Activated naive CD4-positive, alpha-beta T cell treated with anti-CD3 and anti-CD28 coated beads for 36 hours (primary cell): Measurements from ENCODE around the gene PNMA1. TPM values are rescaled to one million over a fixed set of nuclear protein-coding genes. Genes with fewer than 3 reads are reported as not detected.
A peak's percentile ranks its signal among the peaks of the same experiment; 100 is the strongest.

Experiments used
- CTCF ChIA-PET: fragments of 350-600 bp; sonication (Branson Sonifier 250); formaldehyde crosslinking; loops from one replicate; lab custom pipeline; 2021; ENCODE audit warnings: antibody characterized with exemption; lab: Charles Lee
- DNase-seq: peaks from one replicate; pipeline ENCODE4 v3.0.0-alpha.2; 2020
- H3K27ac Mint-ChIP-seq: one replicate; pipeline ENCODE4 v1.8.0; 2021; ENCODE audit warnings: mild to moderate bottlenecking, mixed read lengths
- H3K27me3 Mint-ChIP-seq: one replicate; pipeline ENCODE4 v1.8.0; 2021; ENCODE audit warnings: low read depth, mixed read lengths
- H3K36me3 Mint-ChIP-seq: one replicate; pipeline ENCODE4 v1.8.0; 2021; ENCODE audit warnings: low read depth, mixed read lengths
- H3K4me1 Mint-ChIP-seq: one replicate; pipeline ENCODE4 v1.8.0; 2021; ENCODE audit warnings: low read depth, mixed read lengths
- H3K4me3 Mint-ChIP-seq: one replicate; pipeline ENCODE4 v1.8.0; 2021; ENCODE audit warnings: mild to moderate bottlenecking, moderate library complexity, mixed read lengths
- H3K9me3 Mint-ChIP-seq: one replicate; pipeline ENCODE4 v1.8.0; 2021; ENCODE audit warnings: mixed read lengths
- intact Hi-C: fragments of 100-400 bp; cut with micrococcal nuclease; formaldehyde crosslinking; loops from one replicate; pipeline ENCODE4 v1.15.1; 2023
- total RNA-seq, 2 experiments: library from RNA; stranded (reverse); gene quantifications; one replicate each; pipeline ENCODE4 v1.2.3, GENCODE V29; 2021

Gene PNMA1
- total RNA-seq, 2 experiments from 2014 or later, result 18.5 to 19.2 TPM

- Mint-ChIP-seq H3K4me1 (peaks cover 99% of the 10 kb centered on the region), H3K9me3 (no peaks in the 10 kb centered on the region), H3K36me3 (peaks cover 9% of the 10 kb centered on the region), H3K27me3 (no peaks in the 10 kb centered on the region), H3K27ac (peak overlapping the region; percentile 48), H3K4me3 (no peak overlapping the region)
- CTCF ChIA-PET, result interaction anchor here (0.6 to 1.1 kb wide), 4 partner anchors 13 to 40 kb away, joined by 3 to 4 read pairs (median 4); no protein-coding TSS in a partner anchor
- DNase-seq, result no peak
- intact Hi-C loops, result no loop called here
These were observed 34.7 kb upstream of the PNMA1 start for GRCh38 chr14:73748858-73749357.

- Mint-ChIP-seq H3K4me1 (peaks cover 99% of the 10 kb centered on the region), H3K36me3 (peaks cover 7% of the 10 kb centered on the region), H3K27me3 (no peaks in the 10 kb centered on the region), H3K9me3 (no peaks in the 10 kb centered on the region), H3K27ac (no peak overlapping the region), H3K4me3 (no peak overlapping the region)
- no peak for DNase-seq
- CTCF ChIA-PET, result interaction anchor here (0.6 to 8.0 kb wide), 6 partner anchors 8 to 103 kb away, joined by 3 to 112 read pairs (median 8); a partner anchor contains a TSS
- intact Hi-C loops, result no loop called here
These were observed 33.4 kb upstream of the PNMA1 start for GRCh38 chr14:73747379-73748211.

- no peaks in the 10 kb centered on the region for H3K27me3 Mint-ChIP-seq
- CTCF ChIA-PET, result interaction anchor here (0.6 to 8.0 kb wide), 6 partner anchors 9 to 104 kb away, joined by 3 to 112 read pairs (median 8); a partner anchor contains a TSS
- H3K4me1 Mint-ChIP-seq, result peaks cover 99% of the 10 kb centered on the region
- intact Hi-C loops, result no loop called here
- no peak for DNase-seq
- H3K9me3 Mint-ChIP-seq, result no peaks in the 10 kb centered on the region
- H3K27ac Mint-ChIP-seq, result peak overlapping the region; percentile 2
- H3K4me3 Mint-ChIP-seq, result no peak overlapping the region
- H3K36me3 Mint-ChIP-seq, result peaks cover under 1% of the 10 kb centered on the region
These were observed 32.6 kb upstream of the PNMA1 start for GRCh38 chr14:73746520-73747378.

GRCh38 chr14:73745571-73746519 lies 31.7 kb upstream of the PNMA1 start:
- intact Hi-C loops, result loop anchor here (2.0 kb wide), 1 partner anchor 15 kb away; no protein-coding TSS in a partner anchor
- CTCF ChIA-PET, result interaction anchor here (2.5 to 8.0 kb wide), 3 partner anchors 10 to 39 kb away, joined by 12 to 112 read pairs (median 80); a partner anchor contains a TSS
- DNase-seq, result no peak

GRCh38 chr14:73744874-73745529 lies 30.8 kb upstream of the PNMA1 start:
- Mint-ChIP-seq H3K9me3 (no peaks in the 10 kb centered on the region), H3K27me3 (no peaks in the 10 kb centered on the region), H3K4me3 (no peak overlapping the region), H3K27ac (peak overlapping the region; percentile 70), H3K4me1 (peaks cover 96% of the 10 kb centered on the region), H3K36me3 (peaks cover 4% of the 10 kb centered on the region)
- intact Hi-C loops, result loop anchor here (2.0 to 5.0 kb wide), 3 partner anchors 14 to 207 kb away; partner anchors contain the start of genes COQ6 and FAM161B
- CTCF ChIA-PET, result interaction anchor here (1.1 to 8.0 kb wide), 5 partner anchors 11 to 81 kb away, joined by 3 to 112 read pairs (median 12); a partner anchor contains a TSS
- DNase-seq, result peak; percentile 40

More at GRCh38 chr14:73745571-73746519, 31.7 kb upstream of the PNMA1 start:
- peaks cover 99% of the 10 kb centered on the region for H3K4me1 Mint-ChIP-seq
- no peak overlapping the region for H3K4me3 Mint-ChIP-seq
- H3K9me3 Mint-ChIP-seq, result no peaks in the 10 kb centered on the region
- H3K36me3 Mint-ChIP-seq, result peaks cover 4% of the 10 kb centered on the region
- no peaks in the 10 kb centered on the region for H3K27me3 Mint-ChIP-seq
- no peak overlapping the region for H3K27ac Mint-ChIP-seq

- DNase-seq, result no peak
- CTCF ChIA-PET, result interaction anchor here (1.1 to 8.0 kb wide), 5 partner anchors 10 to 82 kb away, joined by 3 to 112 read pairs (median 9); a partner anchor contains a TSS
- H3K27ac Mint-ChIP-seq, result peak overlapping the region; percentile 70
- no peaks in the 10 kb centered on the region for H3K27me3 Mint-ChIP-seq
- no peaks in the 10 kb centered on the region for H3K9me3 Mint-ChIP-seq
- intact Hi-C loops, result loop anchor here (2.0 to 5.0 kb wide), 3 partner anchors 14 to 208 kb away; partner anchors contain the start of genes COQ6 and FAM161B
- peaks cover 91% of the 10 kb centered on the region for H3K4me1 Mint-ChIP-seq
- no peak overlapping the region for H3K4me3 Mint-ChIP-seq
- H3K36me3 Mint-ChIP-seq, result peaks cover 4% of the 10 kb centered on the region
These were observed 30.1 kb upstream of the PNMA1 start for GRCh38 chr14:73744175-73744867.

GRCh38 chr14:73743431-73743931 lies 29.3 kb upstream of the PNMA1 start:
- intact Hi-C loops, result loop anchor here (1.0 to 5.0 kb wide), 3 partner anchors 28 to 209 kb away; partner anchors contain the start of genes COQ6 and FAM161B
- Mint-ChIP-seq H3K27ac (peak overlapping the region; percentile 84), H3K36me3 (peaks cover 7% of the 10 kb centered on the region), H3K9me3 (no peaks in the 10 kb centered on the region), H3K4me1 (peaks cover 82% of the 10 kb centered on the region), H3K27me3 (no peaks in the 10 kb centered on the region), H3K4me3 (peak overlapping the region; percentile 43)
- peak; percentile 81 for DNase-seq
- CTCF ChIA-PET, result interaction anchor here (0.6 to 8.0 kb wide), 8 partner anchors 9 to 82 kb away, joined by 3 to 112 read pairs (median 6); a partner anchor contains a TSS

GRCh38 chr14:73742520-73743238 lies 28.5 kb upstream of the PNMA1 start:
- Mint-ChIP-seq H3K36me3 (peaks cover 7% of the 10 kb centered on the region), H3K9me3 (no peaks in the 10 kb centered on the region)
- intact Hi-C loops, result loop anchor here (1.0 to 5.0 kb wide), 3 partner anchors 29 to 210 kb away; partner anchors contain the start of genes COQ6 and FAM161B

GRCh38 chr14:73741876-73742519 lies 27.8 kb upstream of the PNMA1 start:
- Mint-ChIP-seq H3K27ac (peak overlapping the region; percentile 84), H3K36me3 (peaks cover 11% of the 10 kb centered on the region), H3K4me1 (peaks cover 68% of the 10 kb centered on the region), H3K4me3 (peak overlapping the region; percentile 43), H3K9me3 (no peaks in the 10 kb centered on the region), H3K27me3 (no peaks in the 10 kb centered on the region)
- peak; percentile 45 for DNase-seq
- intact Hi-C loops, result loop anchor here (1.0 to 5.0 kb wide), 4 partner anchors 12 to 210 kb away; partner anchors contain the start of genes COQ6 and FAM161B
- CTCF ChIA-PET, result interaction anchor here (0.5 to 8.0 kb wide), 13 partner anchors 8 to 95 kb away, joined by 3 to 112 read pairs (median 4); a partner anchor contains a TSS

More at GRCh38 chr14:73742520-73743238, 28.5 kb upstream of the PNMA1 start:
- no peaks in the 10 kb centered on the region for H3K27me3 Mint-ChIP-seq
- peak overlapping the region; percentile 43 for H3K4me3 Mint-ChIP-seq
- peak overlapping the region; percentile 84 for H3K27ac Mint-ChIP-seq
- CTCF ChIA-PET, result interaction anchor here (0.6 to 8.0 kb wide), 9 partner anchors 8 to 83 kb away, joined by 3 to 112 read pairs (median 4); a partner anchor contains a TSS
- DNase-seq, result peak; percentile 40
- peaks cover 74% of the 10 kb centered on the region for H3K4me1 Mint-ChIP-seq
